Right lobe of liver (tissue), 6 donors: Measurements from ENCODE around the gene AQP1. TPM values are rescaled to one million over a fixed set of nuclear protein-coding genes. Genes with fewer than 3 reads are reported as not detected.
A peak's percentile ranks its signal among the peaks of the same experiment; 100 is the strongest.

Source experiments
- ATAC-seq, 4 donors: fragments of 200-7000 bp; cut with Tn5 transposase; one replicate each; pipeline ENCODE4 v1.9.1; 2020; ENCODE audit warnings: mild to moderate bottlenecking in 4 of 4, moderate library complexity in 4 of 4
- DNase-seq, 3 donors: peaks; one replicate each; pipeline ENCODE4 v3.0.0-alpha.2; 2020
- H3K27ac ChIP-seq, 3 donors: fragments of 200-600 bp; one replicate each; pipeline ENCODE4 v1.8.0; 2022
- H3K27me3 ChIP-seq, 2 donors: fragments of 200-600 bp; one replicate each; pipeline ENCODE4 v1.8.0; 2022
- H3K36me3 ChIP-seq, 4 donors: fragments of 200-600 bp; sonication (generic) in 1 of 4; one replicate each; pipeline versions ENCODE4 v1.5.1 to v1.8.0; 2017 to 2022; ENCODE audit warnings: control low read depth in 1 of 4
- H3K4me1 ChIP-seq, 4 donors: fragments of 200-600 bp; sonication (generic) in 1 of 4; one replicate each; pipeline versions ENCODE4 v1.5.1 to v1.8.0; 2017 to 2022; ENCODE audit warnings: control low read depth in 1 of 4
- H3K4me3 ChIP-seq, 3 donors: fragments of 200-600 bp; one replicate each; pipeline ENCODE4 v1.8.0; 2022
- H3K9me3 ChIP-seq, 4 donors: fragments of 200-600 bp; sonication (generic) in 1 of 4; one replicate each; pipeline versions ENCODE4 v1.5.1 to v1.8.0; 2017 to 2022; ENCODE audit warnings: control low read depth in 1 of 4
- POLR2A ChIP-seq: fragments of 450-650 bp; IDR thresholded peaks from one replicate; pipeline ENCODE4 v1.6.1; 2017; ENCODE audit warnings: antibody characterized with exemption, mild to moderate bottlenecking
- WGBS: methylation state at CpG from one replicate; pipeline ENCODE4 v1.1.6; 2018; ENCODE audit warnings: low coverage, low lambda C conversion rate; ENCODE audit not compliant: insufficient coverage; ENCODE audit errors: missing lambda C conversion rate; 5-methylcytosine and 5-hydroxymethylcytosine counted together
- intact Hi-C, 2 donors: fragments of 100-400 bp; cut with DNase I; formaldehyde crosslinking; loops; one replicate each; pipeline versions ENCODE4 v1.11.2 to v1.14.1; 2022
- total RNA-seq, 6 experiments: library from RNA; depleted of rRNA in 2 of 6; stranded (reverse); fragments of >200 nt in 2 of 6; fragmentation: NEBNext Ultra II Directional in 3 of 6; extraction: Animal tissue kit (Norgen Biotek cat#: 25700) in 3 of 6; gene quantifications; one replicate each; pipeline versions ENCODE4 v1.1.0 to v1.2.4, GENCODE V29; 2016 to 2023
- TF ChIP-seq, protein P1 (sequence below), 4 donors: fragments of 200-600 bp in 3 of 4; fragments of 450-650 bp in 1 of 4; IDR thresholded peaks; one replicate each; pipeline versions ENCODE4 v1.5.1 to v1.8.0; 2016 to 2022; ENCODE audit warnings: antibody characterized with exemption in 4 of 4, mild to moderate bottlenecking in 2 of 4
- donor health status: DM: no; HTN: yes; CAD: no.
- donor health status: DM: no; HTN: no; CAD: no.
- donor health status: DM: no; HTN: no; CAD: no.
- donor health status: DM: no; HTN: yes; CAD: no.
- donor health status: DM: no; HTN: yes; CAD: no.

AQP1 gene
- total RNA-seq, 6 experiments from 2014 or later: 11.3 to 20.8 (median 14.8) TPM

DNA sequence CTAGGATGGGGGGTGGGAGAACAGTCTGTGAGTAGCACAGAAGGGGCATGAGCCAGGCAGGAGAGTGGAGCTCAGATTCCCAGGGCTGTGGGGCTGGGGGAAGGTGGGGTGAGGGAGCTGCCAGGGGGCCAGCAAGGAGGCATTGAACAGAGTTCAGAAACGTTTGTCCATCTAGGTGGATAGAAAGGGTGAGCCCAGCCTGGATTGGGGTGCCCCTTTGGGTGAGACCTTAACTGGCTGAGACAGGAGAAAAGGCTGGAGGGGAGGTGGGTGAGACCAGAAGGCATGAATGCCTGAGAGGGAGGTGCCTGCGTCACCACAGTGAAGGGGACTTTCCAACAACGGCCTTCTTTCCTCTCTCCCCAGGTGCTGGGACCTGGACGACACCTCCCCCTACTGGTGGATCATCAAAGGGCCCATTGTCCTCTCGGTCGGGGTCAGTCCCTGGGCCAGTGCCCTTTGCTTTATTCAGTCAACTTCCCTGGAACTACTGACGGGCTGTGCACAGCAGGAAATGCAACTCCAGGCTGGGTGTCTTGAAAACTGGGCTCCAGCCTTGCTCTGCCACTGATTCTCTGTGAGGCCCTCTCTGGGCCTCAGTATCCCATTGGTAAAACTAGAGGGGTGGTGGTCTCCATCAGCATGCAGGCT lies 63.1 kb downstream of the AQP1 start:
- ATAC-seq: peak; percentile 84 to 97 (median 89)
- H3K27me3 ChIP-seq: no peaks in the 10 kb centered on the region
- H3K9me3 ChIP-seq: no peaks in the 10 kb centered on the region
- TF ChIP-seq, protein P1, sequence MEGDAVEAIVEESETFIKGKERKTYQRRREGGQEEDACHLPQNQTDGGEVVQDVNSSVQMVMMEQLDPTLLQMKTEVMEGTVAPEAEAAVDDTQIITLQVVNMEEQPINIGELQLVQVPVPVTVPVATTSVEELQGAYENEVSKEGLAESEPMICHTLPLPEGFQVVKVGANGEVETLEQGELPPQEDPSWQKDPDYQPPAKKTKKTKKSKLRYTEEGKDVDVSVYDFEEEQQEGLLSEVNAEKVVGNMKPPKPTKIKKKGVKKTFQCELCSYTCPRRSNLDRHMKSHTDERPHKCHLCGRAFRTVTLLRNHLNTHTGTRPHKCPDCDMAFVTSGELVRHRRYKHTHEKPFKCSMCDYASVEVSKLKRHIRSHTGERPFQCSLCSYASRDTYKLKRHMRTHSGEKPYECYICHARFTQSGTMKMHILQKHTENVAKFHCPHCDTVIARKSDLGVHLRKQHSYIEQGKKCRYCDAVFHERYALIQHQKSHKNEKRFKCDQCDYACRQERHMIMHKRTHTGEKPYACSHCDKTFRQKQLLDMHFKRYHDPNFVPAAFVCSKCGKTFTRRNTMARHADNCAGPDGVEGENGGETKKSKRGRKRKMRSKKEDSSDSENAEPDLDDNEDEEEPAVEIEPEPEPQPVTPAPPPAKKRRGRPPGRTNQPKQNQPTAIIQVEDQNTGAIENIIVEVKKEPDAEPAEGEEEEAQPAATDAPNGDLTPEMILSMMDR (IDR thresholded peaks at IDR 0.05): peak; percentile 64 to 79 (median 78)
- TF ChIP-seq POLR2A: no peak
- no peak overlapping the region for H3K4me3 ChIP-seq
- no peaks in the 10 kb centered on the region for H3K36me3 ChIP-seq
- 6% methylated on average over 3 of the region's 7 CpGs for WGBS
- intact Hi-C loops: loop anchor here (5.0 kb wide), 1 partner anchor 172 kb away; no protein-coding TSS in a partner anchor
- peak in 2 of 3 donors; percentile 73 to 74 for DNase-seq
- H3K27ac ChIP-seq: no peak overlapping the region
- H3K4me1 ChIP-seq: no peaks in the 10 kb centered on the region

Other genes with a start within 250 kb of the AQP1 start
- not detected for gene CRHR2, start 229.4 kb upstream of the AQP1 start, total RNA-seq
- 10 to 100 TPM; 14.7 to 58.9 (median 35.5) TPM for gene INMT, start 159.7 kb upstream of the AQP1 start, total RNA-seq
- gene MINDY4, start 140.4 kb upstream of the AQP1 start, total RNA-seq: 1 to 10 TPM; 1.2 to 3.2 (median 2.3) TPM
- under 1 TPM in 3 of 6 experiments, not detected in 3; 0.37 to 0.60 (median 0.59) TPM for gene GHRHR, start 52.1 kb downstream of the AQP1 start, total RNA-seq
- gene ADCYAP1R1, start 140.5 kb downstream of the AQP1 start, total RNA-seq: under 1 TPM; 0.05 to 0.37 (median 0.29) TPM